ENCODE data around the gene ATAD5.
A peak's percentile ranks its signal among the peaks of the same experiment; 100 is the strongest.
"Not testable (repeated sequence)": the region's sequence is repeated elsewhere in the genome, so short reads cannot be mapped to it uniquely, and the experiment has no call there.

Gene ATAD5

DNA sequence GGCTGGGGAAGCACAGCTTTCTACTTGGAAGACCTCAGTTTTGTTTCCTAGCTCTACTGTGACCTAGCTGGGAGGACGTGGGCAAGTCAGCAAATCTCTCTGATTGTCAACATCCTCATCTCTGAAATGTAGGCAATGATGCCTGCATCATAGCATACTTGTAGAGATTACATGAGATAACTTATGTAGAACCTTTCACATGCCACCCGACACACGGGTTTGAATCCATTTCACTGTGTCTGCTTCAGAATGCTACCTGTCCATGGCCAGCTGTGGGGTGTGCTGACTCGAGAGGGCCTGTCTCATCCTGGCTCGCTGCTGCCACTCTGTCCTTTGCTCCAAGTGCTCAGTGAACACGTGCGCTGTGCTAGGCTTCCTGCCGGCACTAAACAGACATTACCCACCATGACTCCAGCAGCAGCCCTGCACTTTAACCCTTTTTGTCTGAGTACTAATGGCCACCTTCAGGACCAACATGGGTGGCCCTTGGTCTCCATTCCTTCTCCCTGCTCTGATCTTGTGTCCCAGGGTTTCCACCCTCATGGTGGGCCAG, 97.4 kb downstream of the ATAD5 start:
- no peak overlapping the region for H3K4me3 ChIP-seq (replicated peaks; ENCODE audit: low read depth, low read length)
- DNase-seq (ENCODE audit: extremely low read depth, low read depth): no peak
- TF ChIP-seq, protein P1, sequence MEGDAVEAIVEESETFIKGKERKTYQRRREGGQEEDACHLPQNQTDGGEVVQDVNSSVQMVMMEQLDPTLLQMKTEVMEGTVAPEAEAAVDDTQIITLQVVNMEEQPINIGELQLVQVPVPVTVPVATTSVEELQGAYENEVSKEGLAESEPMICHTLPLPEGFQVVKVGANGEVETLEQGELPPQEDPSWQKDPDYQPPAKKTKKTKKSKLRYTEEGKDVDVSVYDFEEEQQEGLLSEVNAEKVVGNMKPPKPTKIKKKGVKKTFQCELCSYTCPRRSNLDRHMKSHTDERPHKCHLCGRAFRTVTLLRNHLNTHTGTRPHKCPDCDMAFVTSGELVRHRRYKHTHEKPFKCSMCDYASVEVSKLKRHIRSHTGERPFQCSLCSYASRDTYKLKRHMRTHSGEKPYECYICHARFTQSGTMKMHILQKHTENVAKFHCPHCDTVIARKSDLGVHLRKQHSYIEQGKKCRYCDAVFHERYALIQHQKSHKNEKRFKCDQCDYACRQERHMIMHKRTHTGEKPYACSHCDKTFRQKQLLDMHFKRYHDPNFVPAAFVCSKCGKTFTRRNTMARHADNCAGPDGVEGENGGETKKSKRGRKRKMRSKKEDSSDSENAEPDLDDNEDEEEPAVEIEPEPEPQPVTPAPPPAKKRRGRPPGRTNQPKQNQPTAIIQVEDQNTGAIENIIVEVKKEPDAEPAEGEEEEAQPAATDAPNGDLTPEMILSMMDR (IDR thresholded peaks at IDR 0.05; ENCODE audit: low read depth, low read length, missing control alignments): no peak

DNA sequence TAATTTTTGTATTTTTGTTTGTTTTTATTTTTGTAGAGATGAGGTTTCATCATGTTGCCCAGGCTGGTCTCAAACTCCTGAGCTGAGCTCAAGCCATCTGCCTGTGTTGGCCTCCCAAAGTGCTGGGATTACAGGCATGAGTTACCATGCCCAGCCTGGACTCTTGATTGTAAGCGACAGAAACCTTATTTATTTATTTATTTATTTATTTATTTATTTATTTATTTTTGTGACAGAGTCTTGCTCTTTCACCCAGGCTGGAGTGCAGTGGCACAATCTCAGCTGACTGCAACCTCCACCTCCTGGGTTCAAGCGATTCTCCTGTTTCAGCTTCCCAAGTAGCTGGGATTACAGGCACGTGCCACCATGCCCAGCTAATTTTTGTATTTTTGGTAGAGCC, 98.1 kb downstream of the ATAD5 start:
- not testable (repeated sequence) for DNase-seq (ENCODE audit: extremely low read depth, low read depth); H3K4me3 ChIP-seq (replicated peaks; ENCODE audit: low read depth, low read length)

DNA sequence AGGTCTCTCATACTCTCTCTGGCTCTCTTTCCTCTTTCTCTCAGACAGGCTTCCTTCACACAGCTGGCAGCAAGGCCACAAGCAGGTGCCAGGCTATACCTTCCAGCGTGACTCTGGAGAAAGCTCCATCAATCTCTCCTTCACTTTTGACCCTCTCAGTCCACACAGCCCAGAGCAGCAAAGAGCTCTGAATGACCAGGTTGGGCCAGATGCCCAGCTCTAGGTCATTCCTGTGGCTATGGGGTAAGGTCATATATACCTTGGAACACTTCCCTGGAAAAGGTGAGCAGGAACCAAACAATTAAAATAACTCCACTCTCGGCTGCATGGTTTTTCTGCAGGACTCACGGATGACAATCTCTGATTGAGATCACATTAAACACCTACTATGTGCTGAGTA, 98.7 kb downstream of the ATAD5 start:
- no peak overlapping the region for H3K4me3 ChIP-seq (replicated peaks; ENCODE audit: low read depth, low read length)
- DNase-seq (ENCODE audit: extremely low read depth, low read depth): no peak
- TF ChIP-seq, protein P1 (IDR thresholded peaks at IDR 0.05; ENCODE audit: low read depth, low read length, missing control alignments): no peak

DNA sequence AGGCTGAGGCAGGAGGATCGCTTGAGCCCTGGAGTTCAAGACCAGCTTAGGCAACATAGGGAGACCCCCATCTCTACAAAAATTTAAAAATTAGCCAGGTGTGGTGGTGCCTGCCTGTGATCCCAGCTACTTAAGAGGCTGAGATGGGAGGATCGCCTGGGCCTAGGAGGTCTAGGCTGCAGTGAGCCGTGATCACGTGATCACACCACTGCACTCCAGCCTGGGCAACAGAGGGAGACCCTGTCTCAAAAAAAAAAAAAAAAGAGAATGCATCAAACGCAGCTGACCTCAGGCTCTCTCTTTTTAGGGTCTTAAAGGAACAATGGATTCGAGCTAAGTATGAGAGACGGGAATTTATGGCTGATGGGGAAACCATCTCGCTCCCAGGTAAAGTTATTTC, 99.8 kb downstream of the ATAD5 start:
- not testable (repeated sequence) for DNase-seq (ENCODE audit: extremely low read depth, low read depth); H3K4me3 ChIP-seq (replicated peaks; ENCODE audit: low read depth, low read length)

DNA sequence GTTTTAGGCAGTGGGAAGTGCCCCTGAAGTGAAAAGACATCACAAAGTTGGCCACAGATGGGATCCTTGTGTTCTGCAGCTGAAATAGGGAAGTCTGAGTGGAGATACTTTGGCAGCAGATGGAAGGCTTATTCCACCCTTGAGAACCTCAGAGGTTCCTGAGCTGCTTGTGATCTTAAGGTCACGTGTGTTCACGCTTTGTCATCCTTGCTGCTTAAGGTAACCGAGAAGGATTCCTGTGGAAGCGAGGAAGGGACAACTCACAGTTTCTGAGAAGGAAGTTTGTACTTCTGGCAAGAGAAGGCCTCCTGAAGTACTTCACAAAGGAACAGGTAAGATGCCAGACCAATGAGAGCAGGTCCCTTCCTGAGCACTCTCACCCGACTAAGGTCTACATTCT, 102.2 kb downstream of the ATAD5 start:
- no peak for DNase-seq (ENCODE audit: extremely low read depth, low read depth)
- TF ChIP-seq, protein P1 (IDR thresholded peaks at IDR 0.05; ENCODE audit: low read depth, low read length, missing control alignments): no peak
- no peak overlapping the region for H3K4me3 ChIP-seq (replicated peaks; ENCODE audit: low read depth, low read length)

DNA sequence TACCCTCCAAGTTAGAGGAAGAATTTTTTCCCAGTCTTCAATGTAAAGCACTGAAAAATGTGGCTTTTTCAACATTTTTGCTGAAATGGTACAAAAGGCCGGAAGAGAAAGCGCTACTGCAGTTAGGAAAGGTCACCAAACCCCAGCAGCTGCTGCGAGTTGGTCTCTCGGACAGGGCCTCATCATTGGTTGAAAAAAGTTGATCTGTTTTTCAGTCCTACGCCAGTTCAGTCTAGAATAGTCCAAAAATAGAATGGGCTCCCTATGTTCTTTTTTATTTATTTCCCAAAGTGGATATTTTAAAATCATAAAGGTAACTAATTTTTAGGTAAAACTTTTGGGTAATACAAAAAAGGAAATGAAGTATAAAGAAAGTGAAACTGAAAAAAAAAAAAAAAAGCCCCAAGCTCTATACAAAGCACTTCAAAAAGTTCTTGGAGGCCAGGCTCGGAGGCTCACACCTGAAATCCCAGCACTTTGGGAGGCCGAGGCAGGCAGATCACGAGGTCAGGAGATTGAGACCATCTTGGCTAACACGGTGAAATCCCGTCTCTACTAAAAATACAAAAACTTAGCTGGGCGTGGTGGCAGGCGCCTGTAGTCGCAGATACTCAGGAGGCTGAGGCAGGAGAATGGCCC, 107.4 kb downstream of the ATAD5 start:
- H3K4me3 ChIP-seq (replicated peaks; ENCODE audit: low read depth, low read length): no peak overlapping the region
- TF ChIP-seq, protein P1 (IDR thresholded peaks at IDR 0.05; ENCODE audit: low read depth, low read length, missing control alignments): no peak
- DNase-seq (ENCODE audit: extremely low read depth, low read depth): no peak

DNA sequence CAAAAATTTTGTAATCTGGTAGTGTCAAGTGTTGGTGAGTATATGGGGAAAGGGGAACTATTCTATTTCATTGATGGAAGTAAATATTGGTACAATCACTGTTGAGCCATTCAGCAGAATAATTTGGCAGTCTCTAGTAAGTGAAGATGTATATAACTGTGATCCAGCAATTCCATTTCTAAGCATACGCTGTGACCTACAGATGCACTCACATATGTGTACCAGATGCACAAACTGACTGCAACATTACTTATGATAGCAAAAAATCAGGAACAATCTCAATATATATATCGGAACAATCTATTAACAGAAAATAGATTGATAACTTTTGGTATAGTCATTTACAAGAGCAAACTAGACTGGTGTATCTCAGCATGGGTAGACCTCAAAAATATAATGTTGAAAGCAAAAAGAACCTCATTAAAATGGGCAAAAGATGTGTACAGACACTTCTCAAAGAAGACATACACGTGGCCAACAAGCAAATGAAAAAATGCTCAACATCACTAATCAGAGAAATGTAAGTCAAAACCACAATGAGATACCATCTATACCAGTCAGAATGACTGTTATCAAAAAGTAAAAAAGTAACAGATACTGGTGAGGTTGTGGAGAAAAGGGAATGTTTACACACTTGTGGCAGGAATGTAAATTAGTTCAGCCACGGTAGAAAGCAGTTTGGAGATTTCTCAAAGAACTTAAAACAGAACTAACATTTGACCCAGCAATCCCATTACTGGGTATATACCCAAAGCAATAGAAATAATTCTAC, 110.7 kb downstream of the ATAD5 start:
- no peak overlapping the region for H3K4me3 ChIP-seq (replicated peaks; ENCODE audit: low read depth, low read length)
- TF ChIP-seq, protein P1 (IDR thresholded peaks at IDR 0.05; ENCODE audit: low read depth, low read length, missing control alignments): no peak
- peak; percentile 56 for DNase-seq (ENCODE audit: extremely low read depth, low read depth)
